ENCODE results near the gene DAZAP2.

DNA sequence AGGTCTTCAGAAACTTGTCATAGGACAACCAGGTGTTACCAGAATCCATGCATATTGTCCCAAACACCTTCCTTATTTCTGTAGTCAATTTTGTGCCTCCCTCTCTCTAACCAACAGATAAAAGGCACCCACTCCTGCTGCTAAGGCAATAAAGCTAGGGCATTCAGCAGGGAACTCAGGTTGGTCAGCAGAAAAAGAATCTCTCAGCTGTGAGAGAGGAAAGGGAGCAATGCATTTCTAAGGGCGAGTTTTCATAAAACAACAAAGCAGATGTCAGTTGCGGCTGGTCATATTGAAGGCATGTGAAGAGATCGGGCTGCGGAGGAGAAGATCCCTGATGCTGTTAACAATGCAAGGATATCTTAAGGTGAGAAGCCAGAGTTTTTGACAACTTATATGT lies 13.4 kb upstream of the DAZAP2 start:
- TF ChIP-seq POLR2A (IDR thresholded peaks at IDR 0.05; ENCODE audit: low read length) (no peak), GATA1 (IDR thresholded peaks at IDR 0.05; ENCODE audit: low read depth, low read length) (no peak)

All from erythroblast (primary cell).